ENCODE measurements around the gene LGI2. TPM values are rescaled to one million over a fixed set of nuclear protein-coding genes. Genes with fewer than 3 reads are reported as not detected.
"Not testable (repeated sequence)": the region's sequence is repeated elsewhere in the genome, so short reads cannot be mapped to it uniquely, and the experiment has no call there.

The LGI2 gene
- total RNA-seq, 1 experiment from 2014 or later = not detected

GRCh38 chr4:25015012-25015411 lies 15.7 kb downstream of the LGI2 start:
- Histone ChIP-seq H3K4me2 (ENCODE audit: low read depth, low read length, poor library complexity, severe bottlenecking) (no peak overlapping the region), H3K4me3 (ENCODE audit: low read length) (no peak overlapping the region), H3K27ac (ENCODE audit: low read length) (no peak overlapping the region), H3K36me3 (ENCODE audit: insufficient read depth, low read length) (no peaks in the 10 kb centered on the region), H3K27me3 (ENCODE audit: low read length) (no peaks in the 10 kb centered on the region), H3K79me2 (ENCODE audit: low read length) (no peaks in the 10 kb centered on the region), H3K9ac (ENCODE audit: low read length) (no peak overlapping the region), H3K4me1 (ENCODE audit: low read length) (peaks cover 6% of the 10 kb centered on the region), H4K20me1 (ENCODE audit: insufficient read depth, low read depth, low read length) (no peaks in the 10 kb centered on the region), H2AFZ (ENCODE audit: low read length) (no peak overlapping the region), H3K9me2 (replicated peaks; ENCODE audit: insufficient read depth, low read length) (no peaks in the 10 kb centered on the region), H3K9me3 (ENCODE audit: low read length) (no peaks in the 10 kb centered on the region)
- no peak for DNase-seq

DNA sequence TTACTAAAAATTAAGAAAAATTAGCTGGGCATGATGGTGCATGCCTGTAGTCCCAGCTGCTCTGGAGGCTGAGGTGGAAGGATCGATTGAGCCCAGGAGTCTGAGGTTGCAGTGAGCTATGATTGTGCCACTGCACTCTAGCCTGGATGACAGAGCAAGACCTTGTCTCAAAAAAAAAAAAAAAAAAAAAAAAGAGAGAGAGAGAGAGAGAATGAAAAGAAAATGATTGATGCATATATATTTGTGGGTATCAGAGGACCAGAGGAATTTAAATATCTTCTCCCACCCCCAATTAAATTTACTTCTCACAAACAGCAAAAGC lies 16.1 kb downstream of the LGI2 start:
- H3K9me2 ChIP-seq (replicated peaks; ENCODE audit: insufficient read depth, low read length); H3K9ac ChIP-seq (ENCODE audit: low read length); H3K4me3 ChIP-seq (ENCODE audit: low read length); H3K36me3 ChIP-seq (ENCODE audit: insufficient read depth, low read length); H3K9me3 ChIP-seq (ENCODE audit: low read length); H4K20me1 ChIP-seq (ENCODE audit: insufficient read depth, low read depth, low read length); H3K27ac ChIP-seq (ENCODE audit: low read length); DNase-seq; H3K4me1 ChIP-seq (ENCODE audit: low read length); H2AFZ ChIP-seq (ENCODE audit: low read length); H3K79me2 ChIP-seq (ENCODE audit: low read length); H3K27me3 ChIP-seq (ENCODE audit: low read length); H3K4me2 ChIP-seq (ENCODE audit: low read depth, low read length, poor library complexity, severe bottlenecking): not testable (repeated sequence)

- Histone ChIP-seq H3K4me1 (ENCODE audit: low read length) (peaks cover 6% of the 10 kb centered on the region), H3K9ac (ENCODE audit: low read length) (no peak overlapping the region), H3K36me3 (ENCODE audit: insufficient read depth, low read length) (no peaks in the 10 kb centered on the region), H3K9me2 (replicated peaks; ENCODE audit: insufficient read depth, low read length) (no peaks in the 10 kb centered on the region), H4K20me1 (ENCODE audit: insufficient read depth, low read depth, low read length) (no peaks in the 10 kb centered on the region), H3K9me3 (ENCODE audit: low read length) (no peaks in the 10 kb centered on the region), H3K27me3 (ENCODE audit: low read length) (no peaks in the 10 kb centered on the region), H3K4me3 (ENCODE audit: low read length) (no peak overlapping the region), H3K27ac (ENCODE audit: low read length) (no peak overlapping the region), H2AFZ (ENCODE audit: low read length) (no peak overlapping the region), H3K4me2 (ENCODE audit: low read depth, low read length, poor library complexity, severe bottlenecking) (no peak overlapping the region), H3K79me2 (ENCODE audit: low read length) (no peaks in the 10 kb centered on the region)
- no peak for DNase-seq
Measured at GRCh38 chr4:25013756-25014661, 16.7 kb downstream of the LGI2 start.

DNA sequence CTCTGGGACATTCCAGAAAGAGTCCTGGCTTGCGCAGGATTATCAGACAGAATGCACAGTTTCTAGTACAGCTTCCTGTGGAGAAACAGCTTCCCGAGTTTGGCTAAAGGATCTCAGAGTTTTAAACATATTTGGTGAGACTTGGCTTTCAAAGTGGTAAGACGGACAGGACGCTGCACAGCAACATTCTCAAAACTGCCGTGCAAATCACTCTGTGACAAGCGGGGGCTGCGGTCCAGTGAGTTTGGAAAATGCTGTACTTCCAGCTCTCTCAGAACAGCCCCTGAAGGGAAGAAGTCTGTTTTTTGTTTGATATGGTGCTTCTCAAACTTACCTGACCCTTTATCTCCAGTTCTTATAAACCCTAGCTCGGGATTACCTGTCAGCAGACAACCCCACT lies 18.1 kb downstream of the LGI2 start:
- H3K9me3 ChIP-seq (ENCODE audit: low read length) = no peaks in the 10 kb centered on the region
- H3K27me3 ChIP-seq (ENCODE audit: low read length) = no peaks in the 10 kb centered on the region
- no peaks in the 10 kb centered on the region for H3K36me3 ChIP-seq (ENCODE audit: insufficient read depth, low read length)

DNA sequence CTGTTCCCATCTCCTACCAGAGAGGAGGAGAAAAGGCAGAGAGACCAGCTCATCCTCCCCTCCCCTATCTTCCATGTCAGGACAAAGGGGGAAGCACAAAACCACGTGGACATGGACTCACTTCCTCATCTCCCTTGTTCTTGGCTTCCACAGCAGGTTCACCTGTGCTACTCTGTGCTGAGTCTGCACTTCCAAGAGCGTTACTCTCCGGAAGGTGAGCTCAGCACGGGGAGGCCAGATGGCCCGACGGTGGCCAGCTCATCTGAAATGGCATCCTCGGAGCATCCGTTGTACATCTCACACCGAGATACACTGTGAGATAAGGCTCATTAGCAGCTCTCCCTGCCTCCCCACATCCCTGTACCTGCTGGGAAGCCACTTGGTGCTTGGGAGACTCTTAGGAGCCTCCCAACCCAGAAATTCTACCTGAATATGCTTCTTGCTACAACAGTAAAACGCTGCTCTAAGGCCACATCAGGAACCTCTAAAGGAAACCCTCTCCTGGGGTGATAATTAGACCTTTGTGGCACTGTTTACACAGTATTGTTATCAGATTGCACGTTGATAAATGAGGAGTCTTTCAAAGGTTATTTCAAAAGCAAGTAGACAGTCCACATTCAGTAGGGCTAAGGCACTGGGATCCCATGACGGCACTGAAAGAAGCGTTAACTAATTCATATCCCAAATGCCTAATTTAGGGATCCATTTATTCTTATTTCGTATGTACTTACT lies 19.4 kb downstream of the LGI2 start:
- H3K4me3 ChIP-seq (ENCODE audit: low read length) = no peak overlapping the region
- no peaks in the 10 kb centered on the region for H3K9me3 ChIP-seq (ENCODE audit: low read length)
- no peaks in the 10 kb centered on the region for H3K36me3 ChIP-seq (ENCODE audit: insufficient read depth, low read length)
- no peak overlapping the region for H3K9ac ChIP-seq (ENCODE audit: low read length)
- no peak overlapping the region for H3K27ac ChIP-seq (ENCODE audit: low read length)
- H4K20me1 ChIP-seq (ENCODE audit: insufficient read depth, low read depth, low read length) = no peaks in the 10 kb centered on the region
- H3K4me2 ChIP-seq (ENCODE audit: low read depth, low read length, poor library complexity, severe bottlenecking) = no peak overlapping the region
- no peaks in the 10 kb centered on the region for H3K9me2 ChIP-seq (replicated peaks; ENCODE audit: insufficient read depth, low read length)
- H3K4me1 ChIP-seq (ENCODE audit: low read length) = peaks cover 6% of the 10 kb centered on the region
- H3K79me2 ChIP-seq (ENCODE audit: low read length) = no peaks in the 10 kb centered on the region
- H2AFZ ChIP-seq (ENCODE audit: low read length) = no peak overlapping the region
- DNase-seq = no peak
- no peaks in the 10 kb centered on the region for H3K27me3 ChIP-seq (ENCODE audit: low read length)

More for the DNA sequence above, 18.1 kb downstream of the LGI2 start:
- Histone ChIP-seq H4K20me1 (ENCODE audit: insufficient read depth, low read depth, low read length) (no peaks in the 10 kb centered on the region), H3K27ac (ENCODE audit: low read length) (no peak overlapping the region), H3K4me1 (ENCODE audit: low read length) (peaks cover 6% of the 10 kb centered on the region), H3K9ac (ENCODE audit: low read length) (no peak overlapping the region), H3K4me3 (ENCODE audit: low read length) (no peak overlapping the region), H2AFZ (ENCODE audit: low read length) (no peak overlapping the region), H3K9me2 (replicated peaks; ENCODE audit: insufficient read depth, low read length) (no peaks in the 10 kb centered on the region), H3K79me2 (ENCODE audit: low read length) (no peaks in the 10 kb centered on the region), H3K4me2 (ENCODE audit: low read depth, low read length, poor library complexity, severe bottlenecking) (no peak overlapping the region)
- DNase-seq = no peak

- Histone ChIP-seq H3K27me3 (ENCODE audit: low read length) (no peaks in the 10 kb centered on the region), H3K9me3 (ENCODE audit: low read length) (no peaks in the 10 kb centered on the region), H3K4me1 (ENCODE audit: low read length) (no peaks in the 10 kb centered on the region)
Measured at GRCh38 chr4:25007598-25007997, 23.1 kb downstream of the LGI2 start.

GRCh38 chr4:25002681-25003080 lies 28.1 kb downstream of the LGI2 start:
- Histone ChIP-seq H3K9me3 (ENCODE audit: low read length) (no peaks in the 10 kb centered on the region), H3K9ac (ENCODE audit: low read length) (no peak overlapping the region), H3K79me2 (ENCODE audit: low read length) (no peaks in the 10 kb centered on the region), H3K9me2 (replicated peaks; ENCODE audit: insufficient read depth, low read length) (no peaks in the 10 kb centered on the region), H3K4me3 (ENCODE audit: low read length) (no peak overlapping the region), H3K27ac (ENCODE audit: low read length) (no peak overlapping the region), H4K20me1 (ENCODE audit: insufficient read depth, low read depth, low read length) (no peaks in the 10 kb centered on the region), H2AFZ (ENCODE audit: low read length) (no peak overlapping the region), H3K27me3 (ENCODE audit: low read length) (no peaks in the 10 kb centered on the region), H3K4me2 (ENCODE audit: low read depth, low read length, poor library complexity, severe bottlenecking) (no peak overlapping the region), H3K4me1 (ENCODE audit: low read length) (peaks cover 15% of the 10 kb centered on the region), H3K36me3 (ENCODE audit: insufficient read depth, low read length) (no peaks in the 10 kb centered on the region)
- no peak for DNase-seq

More at GRCh38 chr4:25007598-25007997, 23.1 kb downstream of the LGI2 start:
- H2AFZ ChIP-seq (ENCODE audit: low read length) = no peak overlapping the region
- H3K79me2 ChIP-seq (ENCODE audit: low read length) = no peaks in the 10 kb centered on the region
- no peak overlapping the region for H3K27ac ChIP-seq (ENCODE audit: low read length)
- H3K9ac ChIP-seq (ENCODE audit: low read length) = no peak overlapping the region
- no peak for DNase-seq
- H3K4me2 ChIP-seq (ENCODE audit: low read depth, low read length, poor library complexity, severe bottlenecking) = no peak overlapping the region
- no peaks in the 10 kb centered on the region for H4K20me1 ChIP-seq (ENCODE audit: insufficient read depth, low read depth, low read length)
- no peaks in the 10 kb centered on the region for H3K36me3 ChIP-seq (ENCODE audit: insufficient read depth, low read length)
- no peaks in the 10 kb centered on the region for H3K9me2 ChIP-seq (replicated peaks; ENCODE audit: insufficient read depth, low read length)
- H3K4me3 ChIP-seq (ENCODE audit: low read length) = no peak overlapping the region

GRCh38 chr4:25001509-25001908 lies 29.2 kb downstream of the LGI2 start:
- H3K27me3 ChIP-seq (ENCODE audit: low read length) = no peaks in the 10 kb centered on the region
- no peak overlapping the region for H3K9ac ChIP-seq (ENCODE audit: low read length)
- no peaks in the 10 kb centered on the region for H3K9me3 ChIP-seq (ENCODE audit: low read length)
- H3K27ac ChIP-seq (ENCODE audit: low read length) = no peak overlapping the region
- H3K4me3 ChIP-seq (ENCODE audit: low read length) = no peak overlapping the region
- peaks cover 15% of the 10 kb centered on the region for H3K4me1 ChIP-seq (ENCODE audit: low read length)
- no peaks in the 10 kb centered on the region for H3K79me2 ChIP-seq (ENCODE audit: low read length)
- H3K36me3 ChIP-seq (ENCODE audit: insufficient read depth, low read length) = no peaks in the 10 kb centered on the region
- DNase-seq = no peak
- H3K9me2 ChIP-seq (replicated peaks; ENCODE audit: insufficient read depth, low read length) = no peaks in the 10 kb centered on the region
- H3K4me2 ChIP-seq (ENCODE audit: low read depth, low read length, poor library complexity, severe bottlenecking) = no peak overlapping the region
- H2AFZ ChIP-seq (ENCODE audit: low read length) = no peak overlapping the region
- H4K20me1 ChIP-seq (ENCODE audit: insufficient read depth, low read depth, low read length) = no peaks in the 10 kb centered on the region

Measured in Karpas-422 (cell line).